Left renal pelvis (tissue), 4 donors: ENCODE data around the gene SUGCT. TPM values are rescaled to one million over a fixed set of nuclear protein-coding genes. Genes with fewer than 3 reads are reported as not detected.
"Not testable (repeated sequence)": the region's sequence is repeated elsewhere in the genome, so short reads cannot be mapped to it uniquely, and the experiment has no call there.

Experiments used
- DNase-seq, 4 donors: peaks; one replicate each; pipeline ENCODE4 v3.0.0-alpha.2; 2013; ENCODE audit warnings: low read depth in 4 of 4, low spot score in 3 of 4
- polyA plus RNA-seq, 4 donors: library from polyadenylated mRNA; unstranded; fragments of 120-200 nt; gene quantifications; one replicate each; pipeline ENCODE4 v1.2.1, GENCODE V29; 2013; ENCODE audit not compliant: insufficient read length in 4 of 4

SUGCT gene
- polyA plus RNA-seq, 4 donors: 2.2 to 15.5 (median 9.7) TPM

DNA sequence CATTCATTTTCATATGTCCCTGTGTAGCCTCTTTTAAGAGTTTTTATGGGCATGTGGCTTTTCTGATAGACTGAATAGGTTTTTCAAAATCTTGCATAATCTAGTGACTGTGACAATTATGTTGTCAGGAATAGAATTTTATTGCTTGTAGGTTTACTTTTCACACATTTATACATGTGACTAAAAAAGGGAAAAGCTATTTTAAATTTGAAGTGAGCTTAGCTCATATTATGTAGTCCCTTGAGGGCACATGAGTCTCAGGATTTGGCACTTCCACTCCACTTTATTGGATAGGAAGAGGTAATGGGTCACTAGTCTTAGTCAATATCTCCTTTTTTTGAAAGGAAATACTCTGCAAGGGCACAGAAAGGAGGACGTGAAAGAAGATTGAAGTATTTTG is 247.3 kb downstream of the SUGCT start:
- no peak for DNase-seq

DNA sequence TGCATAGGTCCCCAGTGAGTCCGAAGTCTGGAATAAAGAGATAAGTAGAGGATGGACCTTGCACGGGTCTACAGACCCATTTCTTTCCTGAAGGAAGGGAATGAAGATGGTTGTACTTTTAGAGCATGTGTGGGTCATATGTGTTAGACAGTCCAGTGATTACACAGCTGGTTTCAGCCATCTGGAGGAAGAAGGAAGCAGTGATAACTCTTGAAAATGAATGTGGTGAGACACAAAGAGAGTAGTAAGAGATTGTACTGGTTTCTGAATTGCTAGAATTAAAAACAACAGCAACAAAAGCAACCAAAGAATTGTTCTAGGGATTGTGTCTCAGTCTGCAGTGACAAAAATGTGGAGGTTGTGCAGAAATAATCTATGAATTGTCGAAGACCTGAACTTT is 258.9 kb downstream of the SUGCT start:
- DNase-seq: no peak

DNA sequence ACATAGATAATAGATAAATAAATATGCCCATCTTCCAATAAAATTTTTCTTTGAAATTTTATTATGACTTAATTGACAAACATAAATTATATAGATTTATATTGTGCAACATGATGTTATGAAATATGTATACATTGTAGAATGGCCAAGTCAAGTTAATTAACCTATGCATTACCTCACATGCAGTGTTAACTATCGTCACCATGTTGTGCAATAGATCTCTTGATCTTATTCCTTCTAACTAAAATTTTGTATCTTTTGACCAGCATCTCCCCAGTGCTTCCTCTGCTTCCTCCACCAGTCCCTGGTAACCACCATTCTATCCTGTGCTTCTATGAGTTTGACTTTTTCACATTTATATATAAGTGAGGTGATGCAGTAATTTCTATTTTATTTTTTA is 259.6 kb downstream of the SUGCT start:
- DNase-seq: no peak

DNA sequence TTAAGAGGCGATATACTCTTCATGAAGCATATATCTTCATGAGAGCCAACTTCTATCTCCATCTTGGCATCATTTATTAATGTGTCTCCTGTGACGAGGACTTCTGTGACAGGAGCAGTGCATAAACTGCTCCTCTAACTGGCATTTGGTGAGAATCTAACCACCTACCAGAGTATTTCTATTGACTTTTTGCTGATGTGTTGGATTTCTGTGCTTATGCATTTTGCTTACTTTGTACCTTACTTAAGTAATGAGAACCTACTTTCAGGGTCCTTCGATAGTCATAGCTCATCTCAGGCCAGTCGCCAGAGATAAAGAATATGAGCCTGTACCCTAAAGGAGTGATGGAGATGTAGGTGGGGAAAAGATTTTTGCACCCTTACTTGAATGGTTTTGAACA is 265.7 kb downstream of the SUGCT start:
- no peak for DNase-seq

DNA sequence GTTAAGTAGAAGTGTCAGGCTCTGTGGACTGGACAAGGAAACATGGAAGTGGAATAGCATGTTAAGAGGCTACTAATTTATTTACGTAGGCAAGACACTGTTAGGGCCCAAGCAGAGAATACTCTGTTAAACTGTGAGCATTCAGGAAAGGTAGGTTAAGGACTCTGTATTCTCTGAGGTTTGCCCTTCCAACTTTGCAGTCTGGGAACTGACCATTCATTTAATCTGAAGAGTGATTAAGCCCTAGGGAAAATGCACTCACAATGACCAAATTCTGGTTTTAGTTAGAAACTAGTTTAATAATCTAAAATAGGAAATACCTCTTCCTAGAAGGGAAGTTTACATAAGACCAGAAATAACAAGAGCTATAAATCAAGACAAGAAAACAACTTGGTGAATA is 266.6 kb downstream of the SUGCT start:
- no peak for DNase-seq

DNA sequence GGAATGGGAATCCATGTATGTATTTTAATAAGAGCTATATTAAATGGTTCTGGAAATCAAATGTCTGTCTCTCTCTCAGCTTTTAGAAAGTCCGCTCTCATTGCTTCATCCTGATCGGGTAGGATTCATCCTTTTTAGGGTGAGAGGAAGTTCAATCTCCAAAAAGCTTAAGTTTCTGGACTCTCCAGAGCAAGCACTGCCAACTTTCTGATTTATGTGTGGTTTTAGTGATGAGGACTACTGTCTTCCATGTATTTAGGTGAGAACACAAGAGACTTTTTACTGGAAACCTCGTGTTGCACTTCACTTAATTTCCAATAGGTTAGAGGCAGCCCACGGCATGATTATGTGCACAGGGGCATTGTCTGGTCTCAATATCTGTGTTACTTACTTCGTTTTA is 267.9 kb downstream of the SUGCT start:
- DNase-seq: no peak

DNA sequence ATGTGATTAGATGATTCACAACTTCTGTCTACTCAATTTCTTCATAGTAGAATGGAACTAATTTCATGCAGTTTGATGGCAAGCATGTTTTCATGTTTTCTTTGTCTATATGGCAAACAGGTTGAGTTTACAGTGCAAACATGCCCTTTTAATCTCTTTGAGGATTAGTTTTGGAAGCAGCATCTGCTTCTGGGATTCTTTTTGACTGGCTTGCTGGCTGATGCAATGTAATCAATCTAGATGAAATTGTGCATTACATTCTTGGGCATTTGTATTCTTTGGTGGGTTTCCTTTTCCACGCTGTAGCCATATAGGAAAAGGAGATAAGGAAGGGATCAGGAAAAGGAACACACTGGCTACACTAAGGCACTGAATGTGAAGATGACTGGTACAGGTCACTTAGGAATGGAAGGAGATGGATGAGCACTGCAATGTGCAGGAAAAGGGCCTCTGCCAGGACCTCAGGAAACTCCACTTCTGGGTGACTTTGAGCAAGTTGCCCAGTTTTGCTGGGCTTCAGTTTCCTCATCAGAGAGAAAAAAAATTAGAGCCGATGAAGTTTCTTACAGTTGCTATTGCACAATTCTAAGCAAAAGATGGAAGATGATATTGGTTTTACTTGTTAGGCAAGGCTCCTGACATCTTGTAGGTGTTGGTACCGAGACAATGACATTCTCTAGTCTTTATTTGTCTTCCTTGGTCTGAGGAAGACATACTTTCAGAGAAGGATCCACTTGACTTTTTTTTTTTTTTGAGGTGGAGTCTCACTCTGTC is 269.1 kb downstream of the SUGCT start:
- no peak for DNase-seq

DNA sequence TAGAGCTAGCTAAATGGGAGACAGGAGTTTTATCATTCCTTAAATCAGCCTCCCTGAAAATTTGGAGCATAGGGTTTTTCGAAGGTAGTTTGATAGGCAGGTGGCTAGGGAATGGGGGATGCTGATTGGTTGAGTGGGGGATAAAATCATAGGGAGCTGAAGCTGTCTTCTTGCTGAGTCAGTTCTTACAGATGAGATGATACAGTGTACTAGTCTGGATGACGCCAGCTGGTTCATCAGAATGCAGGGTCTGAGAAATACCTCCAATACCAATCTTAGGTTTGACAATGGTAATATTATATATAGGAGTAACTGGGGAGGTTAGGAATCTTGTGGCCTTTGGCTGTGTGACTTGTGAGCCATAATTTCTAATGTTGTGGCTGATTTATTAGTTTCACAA is 271.2 kb downstream of the SUGCT start:
- no peak for DNase-seq

DNA sequence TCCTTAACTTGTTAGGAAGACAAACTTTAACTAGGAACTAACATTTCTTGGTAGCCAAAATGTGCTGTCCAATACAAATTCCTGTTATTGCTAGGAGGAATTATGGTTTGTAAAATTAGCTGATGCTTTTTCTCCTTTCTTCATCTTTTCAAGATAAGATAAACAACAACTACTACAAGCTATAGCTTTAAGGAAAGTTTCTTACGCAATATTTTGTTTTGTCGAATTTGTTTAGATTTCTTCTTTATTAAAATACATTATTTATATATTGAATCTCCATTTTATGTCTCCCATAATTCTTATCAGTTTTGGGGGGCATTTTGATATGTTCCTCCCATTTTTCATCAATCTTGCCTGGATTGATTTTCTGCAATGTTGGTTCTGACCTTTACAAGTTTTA is 277.5 kb downstream of the SUGCT start:
- no peak for DNase-seq

DNA sequence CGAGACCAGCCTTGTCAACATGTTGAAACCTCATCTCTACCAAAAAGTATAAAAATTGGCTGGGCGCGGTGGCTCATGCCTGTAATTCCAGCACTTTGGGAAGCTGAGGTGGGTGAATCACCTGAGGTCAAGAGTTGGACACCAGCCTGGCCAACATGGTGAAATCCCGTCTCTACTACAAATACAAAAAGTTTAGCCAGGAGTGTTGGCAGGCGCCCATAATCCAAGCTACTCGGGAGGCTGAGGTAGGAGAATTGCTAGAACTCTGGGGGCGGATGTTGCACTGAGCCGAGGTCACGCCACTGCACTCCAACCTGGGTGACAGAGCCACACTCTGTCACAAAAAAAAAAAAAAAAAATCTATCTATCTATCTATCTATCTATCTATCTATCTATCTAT is 279.9 kb downstream of the SUGCT start:
- DNase-seq: not testable (repeated sequence)

DNA sequence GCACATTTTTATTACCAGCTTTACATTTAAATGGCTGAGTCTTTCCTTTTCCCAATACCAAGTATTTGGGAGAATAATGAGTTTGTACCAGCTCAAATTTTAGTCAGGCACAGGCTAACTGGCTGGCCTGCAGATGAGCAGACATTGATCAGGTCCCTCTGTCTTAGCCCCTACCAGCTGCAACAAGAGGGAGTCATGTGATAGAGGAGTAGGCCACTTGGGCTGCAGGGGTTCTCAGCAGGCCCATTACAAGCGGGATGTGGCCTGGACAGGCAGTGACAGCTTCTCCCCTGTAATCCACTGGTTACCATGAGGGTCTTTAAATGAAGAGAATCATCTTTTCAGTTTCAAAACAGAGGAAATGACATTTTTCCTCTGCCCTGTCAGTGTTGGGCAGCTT is 283.6 kb downstream of the SUGCT start:
- no peak for DNase-seq

DNA sequence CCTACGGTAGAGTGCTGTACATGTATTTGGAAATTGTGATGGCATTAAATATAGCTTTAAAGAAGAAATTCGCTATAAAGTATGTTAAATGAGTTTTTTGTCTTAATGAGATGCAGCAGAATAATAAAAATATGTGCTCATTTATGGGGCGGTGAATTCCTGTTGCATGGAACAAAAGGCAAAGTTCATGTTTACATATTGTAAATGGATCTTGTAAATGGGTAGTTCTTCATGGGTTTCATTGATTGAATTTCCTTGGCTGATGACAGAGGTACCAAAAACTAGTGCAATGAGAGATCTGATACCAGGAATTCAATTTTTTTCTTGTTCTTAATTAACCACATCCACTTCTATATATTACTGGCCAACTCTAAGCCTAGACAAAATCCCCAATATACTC is 284.2 kb downstream of the SUGCT start:
- no peak for DNase-seq

DNA sequence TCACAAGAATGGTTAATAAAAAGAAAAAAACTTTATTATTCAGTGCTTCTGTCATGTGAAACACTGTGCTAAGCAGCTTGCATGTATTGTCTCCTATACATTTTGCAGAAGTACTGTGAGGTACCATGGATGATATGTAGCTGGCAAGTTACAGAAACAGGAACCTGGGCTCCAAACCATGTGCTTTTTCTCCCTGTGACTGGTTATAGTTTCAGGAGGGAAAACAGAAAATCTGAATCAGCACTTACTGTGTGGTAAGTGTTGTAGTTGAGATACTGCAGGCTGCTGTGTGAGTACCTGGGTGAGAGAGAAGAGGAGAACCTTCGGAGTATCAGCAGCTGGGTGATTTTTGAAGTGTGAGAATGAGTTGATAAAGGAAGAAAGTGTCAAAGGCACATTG is 285.0 kb downstream of the SUGCT start:
- DNase-seq: no peak

DNA sequence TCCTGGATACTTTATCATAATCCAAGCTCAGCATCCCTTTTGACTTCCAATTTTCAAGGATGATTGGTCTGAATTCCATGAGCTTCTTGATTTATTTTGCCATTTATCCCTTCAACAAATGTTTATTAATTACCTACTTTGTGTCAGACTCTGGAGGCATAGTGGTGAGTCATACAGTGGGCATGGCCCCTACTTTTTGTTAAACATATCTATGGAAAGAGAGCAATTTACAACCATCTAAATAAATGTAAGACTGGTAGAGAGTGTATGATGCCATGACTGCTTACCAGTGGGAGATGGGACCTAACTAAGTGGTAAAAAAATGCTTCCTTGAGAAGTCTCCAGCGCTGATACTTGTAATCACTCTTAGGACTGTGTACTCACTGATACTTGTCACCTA is 286.6 kb downstream of the SUGCT start:
- no peak for DNase-seq

DNA sequence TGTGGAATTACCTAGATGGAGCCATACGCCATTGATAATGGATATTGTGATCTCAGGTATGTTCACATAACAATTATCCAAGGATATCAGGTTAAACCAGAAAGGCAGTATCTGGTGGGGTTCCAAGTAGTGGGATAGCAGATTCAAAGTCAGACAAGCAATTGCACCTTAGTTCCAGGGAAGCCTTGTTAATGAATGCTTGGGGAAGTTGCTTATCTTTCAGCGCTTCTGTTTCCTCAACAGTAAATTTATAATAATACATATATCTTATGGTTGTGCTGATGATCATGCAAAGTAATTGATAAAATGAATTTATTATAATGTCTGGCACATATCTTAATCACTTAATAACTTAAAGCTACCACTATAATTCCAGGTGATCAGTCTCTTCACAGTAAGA is 290.9 kb downstream of the SUGCT start:
- no peak for DNase-seq

DNA sequence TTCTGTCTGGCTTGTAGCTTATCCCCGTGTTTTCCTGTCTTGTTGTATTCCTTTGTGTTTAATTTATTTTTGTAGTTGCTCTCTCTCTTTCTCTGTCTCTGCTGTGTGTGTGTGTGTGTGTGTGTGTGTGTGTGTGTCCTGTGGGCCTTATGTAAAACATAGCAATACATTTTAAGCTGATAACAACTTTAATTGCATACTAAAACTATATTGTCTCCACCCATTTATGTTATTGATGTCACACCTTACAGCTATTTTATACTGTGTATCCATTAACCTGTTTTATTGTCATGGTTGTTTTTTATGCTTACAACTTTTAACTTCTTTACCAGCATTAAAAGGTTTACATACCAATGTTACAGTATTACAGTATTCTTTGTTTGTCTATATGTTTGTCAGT is 293.6 kb downstream of the SUGCT start:
- no peak for DNase-seq

DNA sequence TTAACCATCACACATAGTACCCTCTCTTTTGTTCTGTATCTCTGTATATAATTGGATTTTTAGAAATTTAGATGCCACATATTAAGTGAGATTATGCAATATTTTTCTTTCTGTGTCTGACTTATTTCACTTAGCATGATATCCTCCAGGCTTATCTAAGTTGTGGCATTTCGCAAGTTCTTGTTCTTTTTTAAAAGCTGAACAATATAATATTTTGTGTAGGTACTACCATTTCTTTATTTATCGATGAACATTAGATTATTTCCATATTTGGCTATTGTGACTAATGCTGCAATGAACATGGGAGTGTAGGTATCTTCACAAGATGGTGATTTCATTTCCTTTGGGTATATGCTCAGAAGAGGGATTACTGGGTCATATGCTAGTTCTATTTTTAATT is 295.0 kb downstream of the SUGCT start:
- no peak for DNase-seq

DNA sequence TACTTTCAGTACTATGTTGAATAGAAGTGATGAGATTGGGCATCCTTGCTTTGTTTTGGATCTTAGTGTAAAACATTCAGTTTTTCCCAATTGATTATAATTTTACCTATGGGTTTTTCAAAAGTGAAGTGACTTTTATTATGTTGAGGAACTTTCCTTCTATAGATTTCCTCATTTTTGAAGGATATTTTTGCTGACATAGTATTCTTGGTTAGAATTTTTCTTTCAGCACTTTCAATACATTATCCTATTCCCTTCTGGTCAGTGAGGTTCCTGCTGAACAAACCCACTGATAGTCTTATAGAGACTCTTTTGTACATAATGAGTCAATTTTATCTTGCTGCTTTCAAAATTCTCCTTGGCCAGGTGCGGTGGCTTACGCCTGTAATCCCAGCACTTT is 297.2 kb downstream of the SUGCT start:
- no peak for DNase-seq

DNA sequence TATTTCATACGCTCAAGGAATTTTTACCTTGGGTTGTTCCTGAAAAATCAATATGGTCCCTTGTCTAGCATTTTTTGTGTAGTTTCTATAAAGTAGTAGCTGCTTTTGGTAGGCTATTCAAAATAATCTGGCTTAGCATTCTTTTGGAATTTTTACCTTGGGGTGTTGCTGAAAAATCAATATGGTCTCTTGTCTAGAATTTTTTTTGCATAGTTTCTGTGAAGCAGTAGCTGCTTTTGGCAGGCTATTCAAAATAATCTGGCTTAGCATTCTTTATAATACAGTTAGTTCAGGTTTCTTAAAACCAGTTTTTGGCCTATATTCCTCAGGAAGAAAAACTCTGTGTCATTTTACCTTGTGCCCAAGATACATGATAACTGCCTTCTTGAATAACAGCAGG is 301.9 kb downstream of the SUGCT start:
- DNase-seq: no peak

DNA sequence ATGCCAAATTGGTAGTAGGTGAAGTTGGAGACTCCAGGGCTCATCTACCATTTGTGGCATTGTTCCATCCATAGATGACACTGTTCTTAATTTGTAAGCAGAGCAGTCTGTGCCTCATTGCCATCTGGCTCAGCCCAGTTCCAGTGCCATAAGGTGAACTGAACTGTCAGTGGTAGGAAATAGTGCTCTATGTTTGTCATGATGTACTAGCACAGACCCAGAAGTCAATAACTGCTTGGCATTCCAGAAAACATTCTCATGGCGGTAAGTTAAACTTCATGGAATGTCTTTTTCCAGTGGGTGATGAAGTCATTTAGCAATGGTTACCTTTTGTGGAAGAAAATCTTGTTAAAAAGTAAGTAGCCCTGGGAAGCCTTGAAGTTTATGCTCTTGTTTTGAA is 302.7 kb downstream of the SUGCT start:
- DNase-seq: no peak

DNA sequence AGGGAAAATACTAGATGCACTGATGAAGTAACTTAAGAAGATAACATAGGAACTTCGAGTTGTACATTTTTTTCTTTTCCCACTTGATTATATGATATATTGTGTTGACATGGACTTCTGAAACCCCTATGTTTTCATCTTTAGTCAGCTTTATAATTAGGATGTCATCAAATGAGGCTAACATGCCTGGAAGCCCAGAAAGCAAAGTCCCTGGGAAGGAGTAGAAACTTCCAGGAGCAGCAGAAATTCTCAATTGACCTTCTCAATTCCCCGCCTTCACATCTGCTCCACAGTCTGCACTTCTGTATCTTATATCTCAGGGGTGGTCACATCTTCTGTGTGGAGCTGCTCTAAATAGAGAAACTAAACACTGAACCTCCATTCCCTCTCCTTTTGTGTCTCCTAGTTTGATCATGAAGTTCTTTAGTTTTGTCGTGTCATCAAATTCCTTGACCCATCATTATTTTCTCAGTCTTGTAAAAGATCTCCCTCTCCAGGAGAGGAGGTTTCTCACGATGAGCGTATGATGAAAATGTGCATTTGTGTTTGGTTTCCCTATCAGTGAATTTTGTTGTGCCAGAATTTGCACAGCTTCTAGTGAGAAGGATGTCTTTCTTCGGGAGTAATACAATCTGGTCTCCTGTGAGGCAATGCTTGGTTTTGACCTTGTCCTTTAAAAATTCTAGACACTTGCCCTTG is 303.3 kb downstream of the SUGCT start:
- no peak for DNase-seq

DNA sequence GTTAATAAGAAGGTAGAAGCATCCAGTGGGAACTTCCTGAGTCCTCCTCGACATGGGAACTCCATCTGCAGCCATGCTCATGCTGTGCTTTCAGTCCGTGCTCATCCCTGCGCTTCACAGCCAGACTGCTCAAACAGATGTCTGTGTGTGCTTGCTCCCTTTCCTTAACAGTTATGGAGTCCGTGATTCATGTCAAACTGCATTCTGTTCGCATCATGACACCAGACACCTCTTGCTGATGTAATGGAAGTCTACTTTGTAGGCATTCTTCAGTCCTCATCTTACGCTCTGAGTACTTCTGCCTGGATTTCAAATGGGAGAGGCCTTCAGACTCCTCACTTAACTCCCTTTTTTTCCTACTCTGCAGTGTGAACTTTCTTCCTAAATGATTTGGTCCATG is 304.9 kb downstream of the SUGCT start:
- no peak for DNase-seq

DNA sequence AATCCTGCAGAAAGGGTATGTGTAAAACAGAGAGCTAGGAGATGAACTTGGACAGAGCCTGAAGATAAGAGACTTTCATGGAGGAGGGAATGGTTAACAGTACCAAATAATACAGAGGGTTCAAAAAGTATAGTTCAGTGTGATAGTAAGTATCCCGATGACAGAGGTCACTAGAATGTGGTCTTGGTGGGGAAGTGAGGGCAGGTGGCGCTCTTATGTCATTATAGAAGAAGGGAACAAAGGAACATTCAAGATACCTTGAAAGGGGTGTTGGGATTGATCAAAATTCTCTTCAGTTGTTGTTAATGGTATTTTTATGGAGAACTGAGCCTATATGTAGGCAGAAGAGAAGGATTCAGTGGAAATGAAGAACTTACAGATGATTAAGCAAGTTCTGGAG is 312.5 kb downstream of the SUGCT start:
- DNase-seq: no peak
